NOMO-1 (cell line): ENCODE results near the gene BCAP31.

Experiments
- DNase-seq, 2 experiments: peaks; one replicate each; lab custom pipeline; 2025; ENCODE audit not compliant: unreplicated experiment in 2 of 2; lab: John Stamatoyannopoulos, UW

The BCAP31 gene

GRCh38 chrX:153724252-153725038 lies at the start of gene BCAP31, which contains the start of gene ABCD1:
BCAP31 (minus strand) TSS chrX:153724387; CDS start chrX:153723244, 1,143 bp downstream.
ABCD1 (plus strand) TSS chrX:153724856; CDS start chrX:153725267, 411 bp downstream.
- DNase-seq, result peak; percentile 69 to 81

DNA sequence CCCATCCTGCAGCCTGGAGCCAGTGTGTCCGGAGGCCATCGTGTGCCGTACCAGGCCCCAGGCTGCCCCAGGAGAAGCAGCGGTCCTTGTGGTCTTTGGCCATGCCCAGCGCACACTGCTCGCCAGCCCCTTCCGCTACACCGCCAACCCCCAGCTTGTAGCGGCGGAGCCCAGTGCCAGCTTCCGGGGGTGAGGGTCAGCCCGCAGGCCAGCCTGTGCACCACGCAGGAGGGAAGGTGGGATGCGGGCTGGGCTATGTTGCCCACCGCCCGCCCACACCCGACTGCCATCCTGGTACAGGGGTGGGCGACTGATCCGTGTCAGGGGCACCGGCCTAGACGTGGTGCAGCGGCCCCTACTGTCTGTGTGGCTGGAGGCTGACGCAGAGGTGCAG lies 49.0 kb upstream of the BCAP31 start:
- no peak for DNase-seq

GRCh38 chrX:153772316-153773217 lies 48.4 kb upstream of the BCAP31 start:
- no peak for DNase-seq

DNA sequence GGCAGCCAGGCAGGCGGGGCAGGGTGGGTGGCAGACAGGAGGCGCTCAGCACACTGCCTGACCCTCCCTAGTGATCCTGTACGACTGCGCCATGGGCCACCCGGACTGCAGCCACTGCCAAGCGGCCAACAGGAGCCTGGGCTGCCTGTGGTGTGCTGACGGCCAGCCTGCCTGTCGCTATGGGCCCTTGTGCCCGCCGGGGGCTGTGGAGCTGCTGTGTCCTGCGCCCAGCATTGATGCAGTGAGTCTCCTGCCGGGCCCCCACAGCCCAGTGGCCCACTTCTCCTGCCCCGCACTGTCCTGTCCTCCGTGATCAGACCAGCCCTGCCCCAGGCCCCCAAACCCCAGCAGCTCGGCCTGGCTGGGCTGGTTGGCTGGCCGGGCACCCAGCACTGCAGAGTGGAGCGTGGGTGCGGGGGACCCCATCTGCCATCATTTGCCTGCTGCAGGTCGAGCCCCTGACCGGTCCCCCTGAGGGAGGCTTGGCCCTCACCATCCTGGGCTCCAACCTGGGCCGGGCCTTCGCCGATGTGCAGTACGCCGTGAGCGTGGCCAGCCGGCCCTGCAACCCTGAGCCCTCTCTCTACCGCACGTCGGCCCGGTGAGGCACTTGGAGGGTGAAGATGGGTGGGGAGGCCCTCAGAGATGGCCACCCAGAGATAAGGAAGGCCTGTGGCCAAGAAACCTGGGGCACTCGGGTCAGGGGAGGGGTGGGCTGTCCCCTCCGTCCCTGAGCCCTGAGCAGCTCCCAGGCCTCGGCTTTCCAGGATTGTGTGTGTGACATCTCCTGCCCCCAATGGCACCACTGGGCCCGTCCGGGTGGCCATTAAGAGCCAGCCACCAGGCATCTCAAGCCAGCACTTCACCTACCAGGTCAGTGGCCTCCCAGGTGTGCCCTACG lies 47.5 kb upstream of the BCAP31 start:
- no peak for DNase-seq

GRCh38 chrX:153770601-153771414 lies 46.6 kb upstream of the BCAP31 start:
- no peak for DNase-seq

GRCh38 chrX:153769865-153770600 lies 45.8 kb upstream of the BCAP31 start:
- DNase-seq, result no peak

DNA sequence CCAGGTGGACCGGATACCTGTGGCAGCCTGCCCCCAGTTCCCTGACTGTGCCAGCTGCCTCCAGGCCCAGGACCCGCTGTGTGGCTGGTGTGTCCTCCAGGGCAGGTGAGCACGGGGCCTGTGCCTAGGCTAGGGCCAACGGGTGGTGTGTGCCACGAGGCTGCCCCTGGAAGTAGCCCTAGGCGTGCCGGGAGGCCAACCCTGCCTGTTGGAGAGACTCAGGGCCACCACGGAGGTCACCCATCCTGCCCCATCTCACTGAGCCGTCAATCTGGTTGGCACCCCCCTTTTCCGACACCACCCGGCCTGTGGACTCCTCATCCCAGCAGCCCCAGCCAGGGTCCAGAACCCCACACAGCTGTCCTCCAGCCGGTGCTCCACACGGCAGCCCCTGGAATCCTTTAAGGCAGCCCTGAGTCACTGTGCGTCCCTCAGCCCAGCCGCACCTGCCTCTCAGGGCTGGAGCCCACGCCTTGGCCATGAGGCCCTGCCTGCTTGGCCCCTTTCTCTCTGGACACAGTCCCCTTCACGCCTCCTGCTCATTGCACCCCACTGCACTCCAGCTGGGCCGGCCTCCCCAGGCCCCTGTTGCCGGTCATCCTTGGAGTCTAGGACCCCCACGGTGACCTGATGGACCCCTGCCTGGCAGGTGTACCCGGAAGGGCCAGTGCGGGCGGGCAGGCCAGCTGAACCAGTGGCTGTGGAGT lies 45.1 kb upstream of the BCAP31 start:
- no peak for DNase-seq

GRCh38 chrX:153768311-153769157 lies 44.3 kb upstream of the BCAP31 start:
- DNase-seq, result no peak

DNA sequence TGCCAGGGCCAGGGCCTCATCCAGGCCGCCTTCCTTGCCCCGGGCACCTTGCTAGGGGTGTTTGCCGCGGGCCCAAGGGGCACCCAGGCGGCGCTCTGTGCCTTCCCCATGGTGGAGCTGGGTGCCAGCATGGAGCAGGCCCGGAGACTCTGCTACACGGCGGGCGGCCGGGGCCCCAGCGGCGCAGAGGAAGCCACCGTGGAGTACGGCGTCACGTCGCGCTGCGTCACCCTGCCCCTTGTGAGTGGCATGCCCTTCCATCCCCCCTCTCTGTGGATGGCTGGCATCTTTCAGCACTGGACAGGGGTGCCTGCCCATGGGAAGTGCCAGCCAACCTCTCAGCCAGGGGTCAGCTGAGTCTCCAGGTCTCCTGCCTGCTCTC lies 43.5 kb upstream of the BCAP31 start:
- DNase-seq, result no peak

- no peak for DNase-seq
Observed at GRCh38 chrX:153766871-153767673, 42.9 kb upstream of the BCAP31 start.

DNA sequence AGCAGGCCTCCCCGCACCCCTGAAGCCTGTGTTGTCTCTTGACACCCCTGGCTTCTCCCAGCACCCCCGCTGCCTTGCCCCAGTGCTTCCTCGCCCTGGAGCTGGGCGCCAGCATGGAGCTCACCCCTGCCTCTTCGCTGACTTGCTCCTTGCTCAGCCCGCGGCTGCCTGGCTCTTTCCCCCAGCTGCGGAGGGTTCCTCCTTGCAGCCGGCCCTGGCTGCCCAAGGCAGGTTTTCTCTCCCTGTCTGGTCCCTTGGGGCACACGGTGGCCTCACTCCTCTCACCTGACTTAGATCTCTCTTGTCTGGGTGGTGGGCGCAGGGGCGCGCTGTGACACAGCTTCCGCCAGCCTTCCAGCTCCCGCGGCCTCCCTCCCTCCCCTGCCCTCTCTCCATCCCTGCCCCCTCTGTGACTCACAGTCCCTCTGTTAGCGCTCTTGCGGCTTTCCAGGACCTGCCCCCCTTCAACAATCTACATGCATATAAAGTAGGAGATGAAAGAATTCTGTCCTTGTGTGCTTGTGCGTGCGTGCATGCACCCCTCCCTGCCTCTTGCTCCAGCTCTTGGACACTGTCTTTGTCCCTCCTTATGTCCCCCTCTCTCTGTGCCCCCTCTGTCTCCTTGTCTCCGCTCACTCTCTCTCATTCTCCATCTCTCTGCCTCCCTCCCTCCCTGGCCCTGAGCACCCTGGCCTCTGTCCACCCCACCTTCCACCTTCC lies 42.1 kb upstream of the BCAP31 start:
- DNase-seq, result peak; percentile 28 to 63

DNA sequence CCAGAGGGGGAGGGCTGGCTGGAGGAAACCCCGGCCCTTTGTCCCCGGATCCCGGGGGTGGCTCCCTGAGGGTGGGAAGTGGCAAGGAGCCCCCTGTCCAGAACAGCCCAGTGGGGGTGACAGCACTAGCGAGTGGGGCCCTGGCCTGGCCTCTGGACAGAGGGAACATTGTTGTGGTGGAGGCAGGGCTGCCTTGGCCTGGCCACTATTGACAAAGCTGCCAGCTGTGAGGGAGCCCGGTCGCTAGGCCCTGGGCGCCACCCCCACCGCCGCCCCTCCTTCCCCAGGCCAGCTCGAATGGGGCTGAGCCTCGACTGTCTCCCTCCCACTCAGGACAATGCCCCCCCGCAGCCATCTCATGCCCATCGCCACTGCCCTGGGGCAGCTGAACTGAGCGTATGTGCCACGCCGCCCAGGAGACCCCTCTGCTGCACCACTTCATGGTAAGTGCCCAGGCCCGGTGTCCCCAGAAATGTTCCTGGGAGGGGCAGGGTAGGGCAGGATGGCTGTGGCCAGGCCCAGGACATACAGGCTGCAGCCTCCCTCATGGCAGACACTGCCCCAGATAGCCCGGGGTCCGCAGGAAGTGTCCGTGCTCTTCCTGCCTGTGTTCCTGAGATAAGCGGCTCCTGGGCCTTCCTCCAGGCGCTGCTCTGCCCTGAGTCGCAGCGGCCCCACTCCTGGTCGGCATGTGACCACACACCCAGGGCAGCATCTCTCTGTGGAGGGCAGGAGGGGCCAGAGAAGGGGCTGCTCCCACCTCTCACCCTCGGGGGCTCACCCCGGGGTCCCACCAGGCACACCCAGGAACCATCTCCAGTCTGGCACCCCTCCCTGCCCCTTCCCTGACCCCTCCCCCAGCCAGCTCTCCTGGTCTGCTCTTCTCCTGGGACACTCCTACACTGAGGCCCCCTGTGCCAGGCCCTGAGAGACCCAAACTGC lies 41.2 kb upstream of the BCAP31 start:
- no peak for DNase-seq

DNA sequence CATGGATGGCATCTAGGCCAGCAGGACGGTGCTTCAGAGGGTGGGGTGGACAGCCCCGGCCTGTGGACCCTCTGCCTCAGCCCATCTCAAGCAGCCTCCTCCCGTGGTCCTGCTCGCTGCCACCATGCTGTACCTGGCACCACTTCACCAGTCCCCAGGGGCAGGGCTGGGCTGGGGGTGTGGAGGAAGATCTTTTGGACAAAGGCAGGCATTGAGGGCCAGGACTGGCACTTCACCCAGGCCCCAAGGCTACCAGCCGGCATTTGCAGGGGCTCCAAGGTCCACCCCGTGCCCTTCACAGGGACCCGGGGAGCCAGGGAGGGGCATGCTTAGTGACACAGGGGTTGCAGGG lies 40.6 kb upstream of the BCAP31 start:
- DNase-seq, result no peak

- peak; percentile 48 to 52 for DNase-seq
Observed at GRCh38 chrX:153763989-153764755, 40.0 kb upstream of the BCAP31 start, which contains the start of gene PLXNB3. PLXNB3 (plus strand) TSS chrX:153764249; CDS start chrX:153765536, 1,287 bp downstream.
